Right cardiac atrium (tissue), 5 donors: ENCODE data around the gene MYO10. TPM values are rescaled to one million over a fixed set of nuclear protein-coding genes. Genes with fewer than 3 reads are reported as not detected.

Experiments
- ATAC-seq, 2 donors: fragments of 200-7000 bp; cut with Tn5 transposase; one replicate each; pipeline versions ENCODE4 v1.8.0 to v1.9.1; 2020; ENCODE audit warnings: moderate library complexity in 2 of 2, mild to moderate bottlenecking in 1 of 2
- DNase-seq, 3 donors: peaks; one replicate each; pipeline ENCODE4 v3.0.0-alpha.2; 2020
- H3K27ac ChIP-seq: one replicate; pipeline ENCODE4 v1.5.1; 2013; ENCODE audit warnings: mild to moderate bottlenecking, low read length, control low read depth, moderate library complexity
- H3K27me3 ChIP-seq: one replicate; pipeline ENCODE4 v1.6.1; 2013; ENCODE audit not compliant: control insufficient read depth, insufficient read depth
- H3K4me1 ChIP-seq: one replicate; pipeline ENCODE4 v1.6.1; 2013; ENCODE audit warnings: low read length; ENCODE audit not compliant: control insufficient read depth, insufficient read depth
- H3K4me3 ChIP-seq: one replicate; pipeline ENCODE4 v1.5.1; 2013; ENCODE audit warnings: low read length, control low read depth
- H3K9me3 ChIP-seq: one replicate; pipeline ENCODE4 v1.6.1; 2013; ENCODE audit warnings: low read length; ENCODE audit not compliant: control insufficient read depth
- WGBS: extraction: QIAGEN DNeasy Blood & Tissue Kit; methylation state at CpG from one replicate; pipeline ENCODE4 v1.1.7; 2013; 5-methylcytosine and 5-hydroxymethylcytosine counted together
- intact Hi-C, 4 donors: fragments of 100-400 bp; cut with DNase I; formaldehyde crosslinking; loops; one replicate each; pipeline versions ENCODE4 v1.11.0 to v1.14.0; 2022 to 2023
- polyA plus RNA-seq: library from polyadenylated mRNA; stranded (reverse); fragments of 200-250 nt; gene quantifications from one replicate; pipeline ENCODE4 v1.2.3, GENCODE V29; 2013
- total RNA-seq, 4 donors: library from RNA; stranded (reverse); fragmentation: NEBNext Ultra II Directional; extraction: Animal tissue kit (Norgen Biotek cat#: 25700); gene quantifications; one replicate each; pipeline ENCODE4 v1.2.1, GENCODE V29; 2021
- donor health status: healthy with polysubstance abuse.
- donor health status: DM: no; HTN: yes; CAD: no.
- donor health status: DM: no; HTN: no; CAD: no.
- donor health status: DM: no; HTN: yes; CAD: no; lungs with severe emphysema.
- donor health status: DM: yes; HTN: yes; CAD: no.

Gene MYO10
- total and polyA plus RNA-seq, 5 donors, result 2.1 to 4.3 (median 3.1) TPM

- no peaks in the 10 kb centered on the region for H3K27me3 ChIP-seq
- H3K9me3 ChIP-seq, result peaks cover 4% of the 10 kb centered on the region
- H3K4me1 ChIP-seq, result no peaks in the 10 kb centered on the region
- no peak for ATAC-seq
- intact Hi-C loops, result no loop called here
- DNase-seq, result no peak
- no peak overlapping the region for H3K27ac ChIP-seq
- WGBS, result 80% methylated on average over 13 of the region's 13 CpGs
- H3K4me3 ChIP-seq, result no peak overlapping the region
Observed at GRCh38 chr5:16901021-16901644, 35.0 kb downstream of the MYO10 start.

DNA sequence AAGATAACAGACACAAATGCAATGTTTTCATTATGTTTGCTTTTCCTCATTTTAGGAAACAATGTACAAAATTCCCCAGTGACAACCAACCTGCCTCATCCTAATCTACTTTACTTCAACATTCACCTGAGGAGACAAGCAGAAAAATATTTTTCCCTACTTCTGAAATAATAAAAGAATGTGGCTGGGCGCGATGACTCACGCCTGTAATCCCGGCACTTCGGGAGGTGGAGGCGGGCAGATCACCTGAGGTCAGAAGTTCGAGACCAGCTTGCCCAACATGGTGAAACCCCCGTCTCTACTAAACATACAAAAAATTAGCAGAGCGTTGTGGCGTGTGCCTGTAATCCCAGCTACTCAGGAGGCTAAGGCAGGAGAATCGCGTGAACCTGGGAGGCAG is 36.9 kb downstream of the MYO10 start:
- intact Hi-C loops, result no loop called here
- Histone ChIP-seq H3K27me3 (no peaks in the 10 kb centered on the region), H3K4me3 (no peak overlapping the region), H3K9me3 (peaks cover 6% of the 10 kb centered on the region), H3K27ac (no peak overlapping the region), H3K4me1 (no peaks in the 10 kb centered on the region)
- DNase-seq (no peak), ATAC-seq (no peak)
- 90% methylated on average over 12 of the region's 12 CpGs for WGBS

DNA sequence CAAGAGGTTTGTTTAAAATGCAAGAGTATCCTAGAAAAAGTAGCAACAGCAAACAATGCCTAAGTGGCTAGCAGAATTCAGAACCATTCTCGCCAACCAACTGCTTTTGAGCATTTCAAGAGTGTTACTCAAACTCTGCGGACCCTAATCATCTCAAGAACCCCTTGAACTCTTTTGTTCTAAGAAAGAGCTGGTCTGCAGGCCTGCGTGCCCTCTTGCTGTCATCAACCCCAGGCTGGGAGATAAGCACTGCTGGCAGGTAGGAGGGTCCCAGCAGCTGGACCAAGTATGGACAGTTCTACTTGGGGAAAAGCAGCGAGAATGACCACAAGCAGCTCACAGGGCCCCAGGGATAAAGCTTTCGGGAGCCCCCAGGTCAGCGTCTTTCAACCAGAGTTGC is 38.3 kb downstream of the MYO10 start:
- intact Hi-C loops, result no loop called here
- ATAC-seq, result no peak
- H3K4me1 ChIP-seq, result no peaks in the 10 kb centered on the region
- no peak overlapping the region for H3K27ac ChIP-seq
- H3K4me3 ChIP-seq, result no peak overlapping the region
- no peak for DNase-seq
- 76% methylated on average over 6 of the region's 6 CpGs for WGBS
- H3K9me3 ChIP-seq, result peaks cover 6% of the 10 kb centered on the region
- no peaks in the 10 kb centered on the region for H3K27me3 ChIP-seq

DNA sequence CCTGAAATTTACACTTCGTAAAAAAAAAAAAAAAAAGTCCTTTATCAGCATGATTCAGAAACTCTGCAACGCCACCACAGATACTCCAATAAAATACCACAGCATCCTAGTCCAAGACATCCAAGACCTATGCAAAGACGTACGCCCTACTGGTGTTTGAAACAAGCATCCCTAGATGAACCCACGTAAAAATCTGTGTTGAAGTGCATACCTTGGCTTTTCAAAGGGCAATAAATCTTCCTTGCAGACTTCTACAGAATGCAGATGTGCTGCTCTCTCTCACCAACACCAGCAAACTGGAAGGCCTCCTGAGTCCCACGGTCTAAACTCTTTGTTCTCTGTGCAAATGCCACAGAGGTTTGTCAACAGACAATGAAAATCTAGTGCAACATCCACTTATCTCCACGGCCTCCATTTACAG is 38.8 kb downstream of the MYO10 start:
- DNase-seq (no peak), ATAC-seq (no peak)
- intact Hi-C loops, result no loop called here
- Histone ChIP-seq H3K4me1 (no peaks in the 10 kb centered on the region), H3K9me3 (peaks cover 6% of the 10 kb centered on the region), H3K27me3 (no peaks in the 10 kb centered on the region), H3K27ac (no peak overlapping the region), H3K4me3 (no peak overlapping the region)
- 48% methylated on average over 7 of the region's 7 CpGs for WGBS

DNA sequence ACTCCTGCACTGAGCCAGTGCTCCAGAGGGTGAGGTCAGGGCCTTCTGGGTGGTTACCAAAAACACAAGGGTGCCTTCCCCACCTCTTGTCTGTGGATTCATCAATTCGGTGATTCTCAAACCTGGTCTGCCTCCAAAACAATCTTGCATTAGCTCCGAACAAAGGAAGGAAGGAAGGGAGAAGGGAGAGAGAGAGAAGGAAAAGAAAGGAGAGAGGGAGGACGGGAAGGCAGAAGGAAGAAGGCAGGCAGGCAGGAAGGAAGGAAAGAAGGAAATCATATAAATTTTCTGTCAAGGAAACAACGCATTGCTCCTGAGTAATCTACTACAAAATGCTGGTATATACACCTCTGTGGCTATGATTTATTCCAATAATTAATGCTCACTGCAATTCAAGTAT is 39.3 kb downstream of the MYO10 start:
- no peak overlapping the region for H3K27ac ChIP-seq
- H3K4me3 ChIP-seq, result no peak overlapping the region
- DNase-seq (no peak), ATAC-seq (no peak)
- intact Hi-C loops, result no loop called here
- 53% methylated on average over 4 of the region's 4 CpGs for WGBS
- H3K4me1 ChIP-seq, result no peaks in the 10 kb centered on the region
- no peaks in the 10 kb centered on the region for H3K27me3 ChIP-seq
- peaks cover 6% of the 10 kb centered on the region for H3K9me3 ChIP-seq

DNA sequence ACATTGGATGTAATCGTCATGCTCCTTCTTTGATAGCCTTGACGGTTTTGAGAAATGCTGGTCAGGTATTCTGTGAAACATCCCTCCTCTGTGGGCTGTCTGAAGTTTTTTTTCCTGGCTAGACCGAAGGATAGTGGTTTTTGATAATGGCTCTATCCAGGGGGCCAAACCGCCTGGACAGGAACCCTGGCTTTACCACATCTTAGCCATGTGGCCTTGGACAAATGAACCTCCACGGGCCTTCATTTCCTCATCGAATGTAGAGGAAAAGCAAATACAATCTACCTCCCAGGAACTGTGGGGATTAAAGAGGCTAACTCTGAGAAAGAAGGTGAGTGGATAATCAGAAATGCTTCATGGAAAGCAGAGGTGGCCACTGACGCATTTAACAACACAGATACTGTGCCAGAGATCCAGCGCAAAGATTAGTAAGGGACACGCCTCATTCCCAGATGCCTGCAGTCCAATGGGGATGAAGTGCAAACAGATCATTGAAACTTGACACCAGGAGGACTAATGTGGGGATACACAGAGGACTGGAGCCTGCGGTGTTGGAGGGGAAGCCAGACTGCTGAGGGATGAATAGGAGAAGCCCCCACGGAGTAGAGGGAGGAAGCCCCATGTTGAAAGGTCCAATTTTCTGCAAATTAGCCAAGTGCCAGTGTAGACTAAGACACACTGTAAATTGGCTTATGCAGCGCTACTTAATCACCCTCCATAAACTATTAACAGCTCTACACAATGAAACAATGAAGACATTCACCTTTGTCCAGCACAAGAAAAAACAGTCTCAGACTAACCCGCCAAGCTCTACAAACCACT is 41.6 kb downstream of the MYO10 start:
- ATAC-seq, result no peak
- 67% methylated on average over 13 of the region's 13 CpGs for WGBS
- H3K4me1 ChIP-seq, result no peaks in the 10 kb centered on the region
- peak overlapping the region; percentile 19 for H3K27ac ChIP-seq
- peaks cover 6% of the 10 kb centered on the region for H3K9me3 ChIP-seq
- no peaks in the 10 kb centered on the region for H3K27me3 ChIP-seq
- DNase-seq, result no peak
- H3K4me3 ChIP-seq, result no peak overlapping the region
- intact Hi-C loops, result no loop called here

DNA sequence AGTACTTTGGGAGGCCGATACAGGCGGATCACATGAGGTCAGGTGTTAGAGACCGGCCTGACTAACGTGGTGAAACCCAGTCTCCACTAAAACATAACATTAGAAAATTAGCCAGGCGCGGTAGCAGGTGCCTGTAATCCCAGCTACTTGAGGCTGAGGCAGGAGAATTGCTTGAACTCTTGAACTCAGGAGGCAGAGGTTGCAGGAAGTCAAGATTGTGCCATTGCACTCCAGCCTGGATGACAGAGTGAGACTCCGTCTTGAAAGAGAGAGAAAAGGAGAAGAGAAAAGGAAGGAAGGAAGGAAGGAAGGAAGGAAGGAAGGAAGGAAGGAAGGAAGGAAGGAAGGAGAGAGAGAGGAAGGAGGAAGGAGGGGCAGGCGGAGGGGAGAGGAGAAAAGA is 45.1 kb downstream of the MYO10 start:
- Histone ChIP-seq H3K4me3 (no peak overlapping the region), H3K27me3 (no peaks in the 10 kb centered on the region), H3K27ac (no peak overlapping the region), H3K4me1 (peaks cover 4% of the 10 kb centered on the region), H3K9me3 (peaks cover 4% of the 10 kb centered on the region)
- intact Hi-C loops, result no loop called here
- ATAC-seq, result no peak
- DNase-seq, result no peak
- WGBS, result 82% methylated on average over 8 of the region's 8 CpGs

DNA sequence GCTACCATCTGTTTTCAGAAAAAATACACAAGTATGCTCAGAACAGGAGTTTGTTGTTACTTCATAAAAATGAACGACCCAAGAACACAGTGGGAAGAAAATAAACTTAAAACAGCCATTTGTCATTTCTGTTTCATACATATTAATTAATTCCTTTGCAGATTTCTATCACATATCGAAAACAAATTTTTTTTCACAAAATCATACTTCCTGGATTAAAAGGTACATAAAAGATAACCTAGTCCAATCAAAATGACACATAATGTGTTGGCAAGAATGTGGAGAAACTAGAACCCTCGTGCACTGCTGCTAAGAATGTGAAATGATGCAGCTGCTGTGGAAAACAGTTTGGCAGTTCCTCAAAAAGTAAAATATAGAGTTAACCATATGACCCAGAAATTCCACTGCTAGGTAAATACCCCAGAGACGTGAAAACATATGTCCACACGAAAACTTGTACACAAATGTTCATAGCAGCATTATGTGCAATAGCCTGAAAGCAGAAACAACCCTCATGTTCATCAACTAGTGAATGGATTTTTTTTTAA is 46.0 kb downstream of the MYO10 start:
- Histone ChIP-seq H3K27ac (no peak overlapping the region), H3K4me1 (peaks cover 8% of the 10 kb centered on the region), H3K9me3 (peaks cover 4% of the 10 kb centered on the region), H3K27me3 (no peaks in the 10 kb centered on the region), H3K4me3 (no peak overlapping the region)
- DNase-seq (no peak), ATAC-seq (no peak)
- intact Hi-C loops, result no loop called here
- WGBS, result 34% methylated on average over 5 of the region's 5 CpGs

DNA sequence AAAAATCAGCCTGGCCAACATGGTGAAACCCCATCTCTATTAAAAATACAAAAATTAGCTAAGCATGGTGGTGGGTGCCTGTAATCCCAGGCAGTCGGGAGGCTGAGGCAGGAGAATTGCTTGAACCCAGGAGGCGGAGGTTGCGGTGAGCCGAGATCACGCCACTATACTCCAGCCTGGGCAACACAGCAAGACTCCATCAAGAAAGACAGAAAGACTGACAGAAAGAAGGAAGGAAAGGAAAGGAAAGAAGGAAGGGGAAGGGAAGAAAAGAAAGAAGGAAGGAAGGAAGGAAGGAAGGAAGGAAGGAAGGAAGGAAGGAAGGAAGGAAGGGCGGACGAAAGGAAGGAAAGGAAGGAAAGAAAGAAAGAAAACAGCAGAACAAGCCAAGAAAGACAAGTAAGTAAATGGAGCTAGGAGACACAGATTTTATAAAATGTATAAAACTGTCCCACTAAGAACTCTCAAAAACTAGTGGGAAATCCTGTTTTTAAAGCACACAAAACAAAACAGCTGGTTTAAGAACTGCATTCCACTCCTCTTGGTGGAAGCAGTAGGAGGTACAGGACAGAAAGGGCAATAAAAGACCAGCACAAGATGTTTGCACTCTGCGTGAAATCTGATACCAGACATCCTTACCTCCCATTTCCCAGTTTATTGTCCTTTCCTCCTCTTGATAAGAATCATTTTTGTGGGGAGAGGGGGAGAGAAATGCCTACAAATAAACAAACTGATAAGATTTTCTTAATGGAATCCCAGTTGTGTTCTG is 46.7 kb downstream of the MYO10 start:
- WGBS, result 80% methylated on average over 8 of the region's 8 CpGs
- ATAC-seq, result no peak
- no peak overlapping the region for H3K4me3 ChIP-seq
- H3K9me3 ChIP-seq, result peaks cover under 1% of the 10 kb centered on the region
- intact Hi-C loops, result no loop called here
- no peaks in the 10 kb centered on the region for H3K27me3 ChIP-seq
- no peak overlapping the region for H3K27ac ChIP-seq
- H3K4me1 ChIP-seq, result peaks cover 8% of the 10 kb centered on the region
- DNase-seq, result no peak

DNA sequence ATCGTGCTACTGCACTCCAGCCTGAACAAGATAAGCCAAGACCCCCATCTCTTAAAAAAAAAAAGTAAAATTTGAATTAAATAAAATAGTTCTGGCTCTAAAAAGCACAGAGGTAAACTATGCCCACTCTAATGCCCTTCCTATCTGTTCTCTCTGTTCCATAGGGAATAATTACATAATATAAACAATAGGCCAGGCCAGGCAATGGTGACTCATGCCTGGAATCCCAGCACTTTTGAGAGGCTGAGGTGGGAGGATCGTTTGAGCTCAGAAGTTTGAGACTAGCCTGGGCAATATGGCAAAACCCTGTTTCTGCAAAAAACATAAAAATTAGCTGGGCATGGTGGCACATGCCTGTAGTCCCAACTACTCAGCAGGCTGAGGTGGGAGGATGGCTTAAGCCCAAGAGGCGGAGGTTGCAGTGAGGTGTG is 47.4 kb downstream of the MYO10 start:
- 68% methylated on average over 3 of the region's 3 CpGs for WGBS
- Histone ChIP-seq H3K4me3 (no peak overlapping the region), H3K9me3 (no peaks in the 10 kb centered on the region), H3K4me1 (peaks cover 9% of the 10 kb centered on the region), H3K27ac (no peak overlapping the region), H3K27me3 (no peaks in the 10 kb centered on the region)
- no peak for DNase-seq
- intact Hi-C loops, result no loop called here
- ATAC-seq, result no peak
